ENCODE results near the gene DIS3L2. TPM values are rescaled to one million over a fixed set of nuclear protein-coding genes. Genes with fewer than 3 reads are reported as not detected.
"Not testable (repeated sequence)": the region's sequence is repeated elsewhere in the genome, so short reads cannot be mapped to it uniquely, and the experiment has no call there.

The DIS3L2 gene
- total RNA-seq, 1 donor from 2014 or later, result 53.6 TPM

DNA sequence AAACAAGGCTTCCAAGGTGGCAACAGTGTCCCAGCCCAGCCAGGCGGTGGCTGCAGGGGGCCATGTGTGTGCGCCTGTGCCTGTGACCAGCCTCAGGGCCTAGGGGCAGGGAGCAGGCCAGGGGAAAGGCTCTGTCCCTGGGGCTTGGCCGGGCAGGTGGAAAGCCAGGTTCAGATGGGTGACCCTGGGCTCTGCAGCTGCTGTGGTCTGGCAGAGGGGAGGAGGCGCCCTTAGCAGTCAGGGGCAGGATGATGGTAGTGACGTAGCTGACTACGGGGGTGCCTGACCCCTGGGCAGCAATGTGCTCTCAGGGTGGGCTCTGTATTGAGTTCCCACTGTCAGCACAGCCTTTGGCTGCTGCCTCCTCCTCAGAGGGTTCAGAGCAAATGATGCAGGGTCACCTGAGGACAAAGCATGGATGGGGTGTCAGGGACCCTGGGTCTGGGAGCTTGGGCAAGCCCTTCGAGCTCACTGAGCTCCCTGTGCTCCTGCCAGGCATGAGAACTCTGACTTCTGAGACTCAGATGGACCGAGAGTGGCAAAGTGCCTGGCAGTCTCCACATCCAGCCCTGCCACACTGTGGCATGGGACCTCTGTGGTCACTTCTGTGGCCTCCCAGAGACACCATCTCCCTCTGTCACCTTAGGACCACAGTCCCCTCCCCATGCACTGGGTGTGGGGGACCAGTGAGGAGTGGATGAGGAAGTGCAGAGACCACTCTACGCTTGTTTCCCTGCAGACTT is 360.5 kb downstream of the DIS3L2 start:
- H3K4me3 Mint-ChIP-seq, result no peak overlapping the region
- no peaks in the 10 kb centered on the region for H3K9me3 Mint-ChIP-seq
- peaks cover 7% of the 10 kb centered on the region for H3K4me1 Mint-ChIP-seq (ENCODE audit: unreplicated experiment)
- peak overlapping the region; percentile 37 for H3K27ac Mint-ChIP-seq
- TF ChIP-seq, protein P1, sequence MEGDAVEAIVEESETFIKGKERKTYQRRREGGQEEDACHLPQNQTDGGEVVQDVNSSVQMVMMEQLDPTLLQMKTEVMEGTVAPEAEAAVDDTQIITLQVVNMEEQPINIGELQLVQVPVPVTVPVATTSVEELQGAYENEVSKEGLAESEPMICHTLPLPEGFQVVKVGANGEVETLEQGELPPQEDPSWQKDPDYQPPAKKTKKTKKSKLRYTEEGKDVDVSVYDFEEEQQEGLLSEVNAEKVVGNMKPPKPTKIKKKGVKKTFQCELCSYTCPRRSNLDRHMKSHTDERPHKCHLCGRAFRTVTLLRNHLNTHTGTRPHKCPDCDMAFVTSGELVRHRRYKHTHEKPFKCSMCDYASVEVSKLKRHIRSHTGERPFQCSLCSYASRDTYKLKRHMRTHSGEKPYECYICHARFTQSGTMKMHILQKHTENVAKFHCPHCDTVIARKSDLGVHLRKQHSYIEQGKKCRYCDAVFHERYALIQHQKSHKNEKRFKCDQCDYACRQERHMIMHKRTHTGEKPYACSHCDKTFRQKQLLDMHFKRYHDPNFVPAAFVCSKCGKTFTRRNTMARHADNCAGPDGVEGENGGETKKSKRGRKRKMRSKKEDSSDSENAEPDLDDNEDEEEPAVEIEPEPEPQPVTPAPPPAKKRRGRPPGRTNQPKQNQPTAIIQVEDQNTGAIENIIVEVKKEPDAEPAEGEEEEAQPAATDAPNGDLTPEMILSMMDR (conservative IDR thresholded peaks at IDR 0.05), result no peak
- H3K36me3 Mint-ChIP-seq, result no peaks in the 10 kb centered on the region
- DNase-seq (ENCODE audit: extremely low spot score, unreplicated experiment), result no peak
- H3K27me3 Mint-ChIP-seq, result no peaks in the 10 kb centered on the region

DNA sequence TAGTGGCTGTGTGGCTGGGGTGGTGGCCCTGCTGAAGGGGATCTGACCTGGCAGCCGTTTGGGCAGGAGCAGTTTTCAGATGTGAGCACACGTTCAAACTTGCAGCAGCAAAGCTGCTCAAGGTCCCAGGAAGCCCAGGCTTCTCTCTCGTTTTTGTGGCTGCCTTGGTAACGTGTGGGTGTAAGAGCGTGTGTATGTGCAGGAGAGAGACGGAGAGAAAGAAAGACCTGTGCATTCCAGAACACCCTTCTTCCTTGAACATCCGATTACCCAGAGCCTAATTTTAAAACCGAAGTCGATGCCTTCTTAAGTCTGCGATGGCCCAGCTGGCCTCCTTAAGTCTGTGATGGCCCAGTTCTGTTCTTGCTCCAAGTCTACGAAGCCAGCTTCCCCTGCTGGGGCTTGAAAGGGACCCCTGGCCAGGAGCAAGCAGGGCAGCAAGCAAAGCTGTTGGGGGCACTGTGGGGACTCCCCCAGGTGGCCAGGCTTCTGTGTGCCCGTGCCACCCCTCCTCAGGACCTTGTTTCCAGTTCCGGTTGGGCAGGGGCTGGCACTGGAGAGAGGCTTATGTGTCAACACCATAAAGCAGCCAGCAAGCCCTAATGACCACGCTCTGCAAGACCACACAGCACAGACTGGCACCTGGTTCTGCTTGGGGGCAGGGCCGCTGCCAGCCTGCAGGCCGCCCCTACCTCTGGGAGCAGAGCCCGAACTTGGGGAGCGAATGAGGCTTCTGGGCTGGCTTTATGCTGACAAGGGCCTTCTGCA is 361.2 kb downstream of the DIS3L2 start:
- H3K9me3 Mint-ChIP-seq, result no peaks in the 10 kb centered on the region
- TF ChIP-seq, protein P1 (conservative IDR thresholded peaks at IDR 0.05), result no peak
- peak overlapping the region; percentile 37 for H3K27ac Mint-ChIP-seq
- no peak for DNase-seq (ENCODE audit: extremely low spot score, unreplicated experiment)
- H3K36me3 Mint-ChIP-seq, result no peaks in the 10 kb centered on the region
- no peak overlapping the region for H3K4me3 Mint-ChIP-seq
- H3K4me1 Mint-ChIP-seq (ENCODE audit: unreplicated experiment), result peaks cover 9% of the 10 kb centered on the region
- no peaks in the 10 kb centered on the region for H3K27me3 Mint-ChIP-seq

DNA sequence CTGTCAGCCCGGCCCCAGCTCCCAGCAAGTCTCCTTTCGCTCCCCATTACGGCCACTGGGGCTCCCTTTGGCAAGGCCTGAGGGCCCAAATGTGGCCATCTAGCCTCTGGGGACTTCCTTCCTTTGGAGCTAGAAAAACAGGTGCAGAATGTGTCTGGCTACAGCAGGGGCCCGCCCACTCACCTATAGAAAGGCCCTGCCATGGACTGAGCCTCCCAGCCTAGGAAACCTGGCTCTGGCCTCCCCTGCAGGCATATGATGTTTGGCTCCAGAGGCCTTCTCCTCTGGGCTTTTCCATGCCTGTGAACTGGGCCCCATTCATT is 361.8 kb downstream of the DIS3L2 start:
- Mint-ChIP-seq H3K36me3 (no peaks in the 10 kb centered on the region), H3K4me3 (no peak overlapping the region), H3K9me3 (no peaks in the 10 kb centered on the region), H3K27me3 (no peaks in the 10 kb centered on the region), H3K27ac (no peak overlapping the region), H3K4me1 (ENCODE audit: unreplicated experiment) (peaks cover 9% of the 10 kb centered on the region)
- TF ChIP-seq, protein P1 (conservative IDR thresholded peaks at IDR 0.05), result no peak
- DNase-seq (ENCODE audit: extremely low spot score, unreplicated experiment), result no peak

DNA sequence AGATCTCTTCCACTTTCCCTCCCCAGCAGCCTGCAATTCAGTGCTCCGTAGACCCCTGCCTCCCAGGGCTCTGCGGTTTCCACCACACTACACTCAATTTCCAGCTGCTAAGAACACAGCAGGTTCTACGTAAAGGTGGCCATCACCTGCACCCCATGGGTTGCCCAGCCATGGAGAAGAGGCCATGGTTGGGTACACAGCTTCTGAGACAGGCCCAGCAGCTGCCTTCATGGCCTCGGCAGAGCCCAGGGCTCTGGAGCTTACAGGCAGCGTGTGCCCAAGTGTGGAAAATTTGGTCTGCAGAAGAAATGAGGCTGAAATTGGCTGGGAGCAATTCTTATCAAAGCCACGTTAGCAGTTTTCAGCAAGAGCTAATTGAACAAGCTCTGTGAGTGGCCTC is 362.5 kb downstream of the DIS3L2 start:
- not testable (repeated sequence) for H3K27ac Mint-ChIP-seq; H3K4me3 Mint-ChIP-seq; H3K4me1 Mint-ChIP-seq (ENCODE audit: unreplicated experiment); H3K9me3 Mint-ChIP-seq; H3K27me3 Mint-ChIP-seq; H3K36me3 Mint-ChIP-seq; DNase-seq (ENCODE audit: extremely low spot score, unreplicated experiment)
- TF ChIP-seq, protein P1 (conservative IDR thresholded peaks at IDR 0.05), result peak; percentile 11

DNA sequence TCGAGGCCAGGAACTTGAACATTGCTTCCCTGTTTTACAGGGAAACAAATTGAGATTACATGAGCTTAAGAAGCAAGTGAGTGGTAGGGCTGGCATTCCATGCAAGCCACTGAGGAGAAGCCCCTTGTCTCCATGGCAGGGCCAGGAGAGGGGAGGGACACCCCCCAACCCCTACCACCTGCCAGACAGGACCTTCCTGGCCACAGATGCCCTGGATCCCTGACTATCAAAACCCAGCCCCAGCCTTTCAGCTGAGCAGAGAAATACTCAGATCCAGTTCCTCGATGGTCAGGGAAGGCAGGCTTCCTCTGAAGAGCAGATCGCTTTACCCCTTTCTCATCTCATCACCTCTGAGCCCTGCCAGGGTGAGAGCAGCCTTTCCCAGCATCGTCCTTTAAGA is 363.3 kb downstream of the DIS3L2 start:
- DNase-seq (ENCODE audit: extremely low spot score, unreplicated experiment), result no peak
- Mint-ChIP-seq H3K36me3 (no peaks in the 10 kb centered on the region), H3K27ac (no peak overlapping the region), H3K27me3 (no peaks in the 10 kb centered on the region), H3K4me3 (no peak overlapping the region), H3K4me1 (ENCODE audit: unreplicated experiment) (peaks cover 9% of the 10 kb centered on the region), H3K9me3 (no peaks in the 10 kb centered on the region)
- TF ChIP-seq, protein P1 (conservative IDR thresholded peaks at IDR 0.05), result no peak

All from type B pancreatic cell (in vitro differentiated cells).